Tibial nerve (tissue), 4 donors: Measurements from ENCODE around the gene SPNS3. TPM values are rescaled to one million over a fixed set of nuclear protein-coding genes. Genes with fewer than 3 reads are reported as not detected.

ENCODE experiments used
- DNase-seq, 2 donors: peaks; one replicate each; pipeline ENCODE4 v3.0.0-alpha.2; 2019; ENCODE audit warnings: low spot score in 2 of 2
- H3K27ac ChIP-seq, 4 donors: fragments of 200-600 bp; sonication (generic) in 3 of 4; one replicate each; pipeline ENCODE4 v1.5.1; 2017 to 2019; ENCODE audit warnings: mild to moderate bottlenecking in 1 of 4
- H3K27me3 ChIP-seq, 2 donors: fragments of 200-600 bp; sonication (generic) in 1 of 2; one replicate each; pipeline versions ENCODE4 v1.5.1 to v1.6.0; 2017 to 2019
- H3K36me3 ChIP-seq, 3 donors: fragments of 200-600 bp; sonication (generic); one replicate each; pipeline ENCODE4 v1.5.1; 2018 to 2019
- H3K4me1 ChIP-seq, 4 donors: fragments of 200-600 bp; sonication (generic) in 3 of 4; one replicate each; pipeline ENCODE4 v1.5.1; 2017 to 2019
- H3K4me3 ChIP-seq, 4 donors: fragments of 200-600 bp; sonication (generic) in 3 of 4; one replicate each; pipeline ENCODE4 v1.5.1; 2017 to 2019; ENCODE audit warnings: mild to moderate bottlenecking in 1 of 4, moderate library complexity in 1 of 4
- H3K9me3 ChIP-seq, 4 donors: fragments of 200-600 bp; sonication (generic) in 3 of 4; one replicate each; pipeline ENCODE4 v1.5.1; 2017 to 2019
- EP300 ChIP-seq, 2 donors: sonication (generic); formaldehyde crosslinking; IDR thresholded peaks; one replicate each; pipeline ENCODE4 v1.6.1; 2017; ENCODE audit warnings: antibody characterized with exemption in 2 of 2, mild to moderate bottlenecking in 1 of 2
- POLR2A ChIP-seq, 2 donors: fragments of 450-650 bp; IDR thresholded peaks; one replicate each; pipeline ENCODE4 v1.6.1; 2017; ENCODE audit warnings: antibody characterized with exemption in 2 of 2, mild to moderate bottlenecking in 2 of 2, moderate library complexity in 2 of 2
- WGBS, 2 donors: methylation state at CpG; one replicate each; pipeline ENCODE4 v1.1.5; 2018; 5-methylcytosine and 5-hydroxymethylcytosine counted together
- total RNA-seq, 4 donors: library from RNA; depleted of rRNA; stranded (reverse); fragments of >200 nt; gene quantifications; one replicate each; pipeline ENCODE4 v1.1.0, GENCODE V29; 2016
- TF ChIP-seq, protein P1 (sequence below), 5 experiments: fragments of 200-600 bp in 3 of 5; fragments of 450-650 bp in 2 of 5; sonication (generic) in 3 of 5; IDR thresholded peaks; one replicate each; pipeline ENCODE4 v1.5.1; 2016 to 2019; ENCODE audit warnings: antibody characterized with exemption in 5 of 5, mild to moderate bottlenecking in 3 of 5, moderate library complexity in 2 of 5

SPNS3 gene
- total RNA-seq, 4 donors from 2014 or later: 0.44 TPM; not detected in 3

DNA sequence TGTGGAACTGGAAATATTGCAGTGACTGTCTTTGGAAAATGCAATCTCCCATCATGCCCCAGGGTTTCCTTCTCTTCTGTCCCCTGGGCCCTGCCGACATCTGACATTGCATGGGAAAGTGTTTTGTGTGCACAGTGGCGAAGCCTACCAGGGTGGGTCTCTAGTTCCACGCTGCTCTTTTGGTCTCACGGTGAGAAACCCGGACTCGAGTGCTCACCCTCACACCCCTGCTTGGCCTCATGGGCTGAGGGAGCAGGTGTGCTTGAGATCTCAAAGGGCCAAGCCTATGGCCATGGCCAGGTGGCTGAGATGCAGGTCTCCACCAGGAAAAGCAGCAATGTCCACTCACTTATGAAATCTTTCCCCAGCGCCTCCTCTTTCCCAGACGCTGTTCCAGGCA, 32.0 kb downstream of the SPNS3 start:
- 88 to 92% methylated on average over 8 of the region's 8 CpGs for WGBS, 2 donors
- H3K9me3 ChIP-seq: peaks cover 0 to 3% (median 0%) of the 10 kb centered on the region in 4 donors
- TF ChIP-seq POLR2A (IDR thresholded peaks at IDR 0.05): no peak
- TF ChIP-seq EP300 (IDR thresholded peaks at IDR 0.05): no peak
- TF ChIP-seq, protein P1, sequence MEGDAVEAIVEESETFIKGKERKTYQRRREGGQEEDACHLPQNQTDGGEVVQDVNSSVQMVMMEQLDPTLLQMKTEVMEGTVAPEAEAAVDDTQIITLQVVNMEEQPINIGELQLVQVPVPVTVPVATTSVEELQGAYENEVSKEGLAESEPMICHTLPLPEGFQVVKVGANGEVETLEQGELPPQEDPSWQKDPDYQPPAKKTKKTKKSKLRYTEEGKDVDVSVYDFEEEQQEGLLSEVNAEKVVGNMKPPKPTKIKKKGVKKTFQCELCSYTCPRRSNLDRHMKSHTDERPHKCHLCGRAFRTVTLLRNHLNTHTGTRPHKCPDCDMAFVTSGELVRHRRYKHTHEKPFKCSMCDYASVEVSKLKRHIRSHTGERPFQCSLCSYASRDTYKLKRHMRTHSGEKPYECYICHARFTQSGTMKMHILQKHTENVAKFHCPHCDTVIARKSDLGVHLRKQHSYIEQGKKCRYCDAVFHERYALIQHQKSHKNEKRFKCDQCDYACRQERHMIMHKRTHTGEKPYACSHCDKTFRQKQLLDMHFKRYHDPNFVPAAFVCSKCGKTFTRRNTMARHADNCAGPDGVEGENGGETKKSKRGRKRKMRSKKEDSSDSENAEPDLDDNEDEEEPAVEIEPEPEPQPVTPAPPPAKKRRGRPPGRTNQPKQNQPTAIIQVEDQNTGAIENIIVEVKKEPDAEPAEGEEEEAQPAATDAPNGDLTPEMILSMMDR (IDR thresholded peaks at IDR 0.05): no peak

DNA sequence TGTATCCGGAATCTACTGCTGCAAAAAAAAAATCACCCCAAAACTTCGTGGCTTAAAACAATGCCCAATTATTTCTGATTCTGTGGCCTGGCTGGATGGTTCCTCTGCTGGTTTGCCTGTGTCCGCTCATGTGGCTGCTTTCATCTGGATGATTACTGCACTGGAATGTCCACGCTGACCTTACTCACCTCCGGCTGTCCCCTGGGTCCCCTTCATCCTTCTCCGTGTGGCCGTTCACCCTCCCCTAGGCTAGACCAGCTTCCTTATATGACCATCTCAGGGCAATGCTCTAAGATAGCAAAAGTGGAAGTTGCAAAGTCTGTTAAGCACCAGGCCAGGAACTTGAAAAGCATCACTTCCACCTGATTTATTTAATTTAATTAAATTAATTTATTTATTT, 33.5 kb downstream of the SPNS3 start:
- Histone ChIP-seq H3K27me3 (no peaks in the 10 kb centered on the region), H3K4me1 (no peaks in the 10 kb centered on the region), H3K9me3 (no peaks in the 10 kb centered on the region), H3K4me3 (no peak overlapping the region), H3K27ac (no peak overlapping the region), H3K36me3 (no peaks in the 10 kb centered on the region)
- no peak for TF ChIP-seq EP300 (IDR thresholded peaks at IDR 0.05)
- TF ChIP-seq, protein P1 (IDR thresholded peaks at IDR 0.05): no peak
- TF ChIP-seq POLR2A (IDR thresholded peaks at IDR 0.05): no peak
- WGBS, 2 donors: 51 to 55% methylated on average over 7 of the region's 7 CpGs
- no peak for DNase-seq

More for the DNA sequence above, 32.0 kb downstream of the SPNS3 start:
- Histone ChIP-seq H3K4me1 (no peaks in the 10 kb centered on the region), H3K27ac (no peak overlapping the region), H3K4me3 (no peak overlapping the region), H3K27me3 (no peaks in the 10 kb centered on the region), H3K36me3 (no peaks in the 10 kb centered on the region)
- no peak for DNase-seq

DNA sequence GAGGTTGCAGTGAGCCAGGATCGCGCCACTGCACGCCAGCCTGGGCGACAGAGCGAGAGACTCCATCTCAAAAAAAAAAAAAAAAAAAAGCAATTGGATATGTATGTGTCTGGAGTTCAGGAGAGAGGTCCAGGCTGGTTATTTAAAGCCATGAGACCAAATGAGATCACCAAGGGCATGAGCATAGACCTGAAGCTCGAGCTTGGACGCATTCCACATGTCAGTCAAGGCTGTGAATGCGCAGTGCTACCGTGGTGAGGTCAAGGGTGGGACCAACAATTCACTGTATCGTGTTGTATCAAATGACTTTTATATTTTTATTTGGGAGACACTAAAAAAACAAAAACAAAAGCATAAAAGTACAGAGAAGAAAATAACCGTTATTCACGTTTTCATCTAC, 35.8 kb downstream of the SPNS3 start:
- H3K27me3 ChIP-seq: no peaks in the 10 kb centered on the region
- no peak overlapping the region for H3K4me3 ChIP-seq
- no peak overlapping the region for H3K27ac ChIP-seq
- no peaks in the 10 kb centered on the region for H3K9me3 ChIP-seq
- 70 to 76% methylated on average over 12 of the region's 12 CpGs for WGBS, 2 donors
- DNase-seq: no peak
- H3K36me3 ChIP-seq: no peaks in the 10 kb centered on the region
- TF ChIP-seq POLR2A (IDR thresholded peaks at IDR 0.05) (no peak), EP300 (IDR thresholded peaks at IDR 0.05) (no peak)
- TF ChIP-seq, protein P1 (IDR thresholded peaks at IDR 0.05): no peak
- no peaks in the 10 kb centered on the region for H3K4me1 ChIP-seq

DNA sequence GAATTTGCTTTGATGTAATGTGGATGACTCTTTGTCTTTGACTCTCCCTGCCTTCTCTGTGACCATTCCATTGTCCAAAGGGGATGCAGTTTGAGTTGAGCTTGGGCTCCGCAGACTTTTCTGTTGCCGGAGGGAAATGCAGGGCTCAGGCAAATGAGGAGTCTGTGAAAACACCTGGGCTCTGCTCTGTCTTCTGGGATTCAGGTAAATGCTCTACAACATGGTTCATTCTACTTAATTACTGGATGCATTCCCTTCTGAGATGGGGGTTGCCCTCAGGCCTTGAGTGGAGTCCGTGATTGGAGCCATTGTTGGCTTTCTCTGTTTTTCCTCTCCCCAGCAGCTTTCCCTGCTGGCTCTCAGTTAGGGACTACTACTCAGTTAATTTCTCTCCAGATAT, 38.5 kb downstream of the SPNS3 start:
- TF ChIP-seq, protein P1 (IDR thresholded peaks at IDR 0.05): no peak
- no peak for TF ChIP-seq POLR2A (IDR thresholded peaks at IDR 0.05)
- no peak for TF ChIP-seq EP300 (IDR thresholded peaks at IDR 0.05)
- no peaks in the 10 kb centered on the region for H3K27me3 ChIP-seq
- H3K36me3 ChIP-seq: no peaks in the 10 kb centered on the region
- WGBS, 2 donors: 59 to 71% methylated on average over 3 of the region's 3 CpGs
- H3K9me3 ChIP-seq: no peaks in the 10 kb centered on the region
- no peaks in the 10 kb centered on the region for H3K4me1 ChIP-seq
- no peak for DNase-seq
- H3K4me3 ChIP-seq: no peak overlapping the region
- no peak overlapping the region for H3K27ac ChIP-seq

DNA sequence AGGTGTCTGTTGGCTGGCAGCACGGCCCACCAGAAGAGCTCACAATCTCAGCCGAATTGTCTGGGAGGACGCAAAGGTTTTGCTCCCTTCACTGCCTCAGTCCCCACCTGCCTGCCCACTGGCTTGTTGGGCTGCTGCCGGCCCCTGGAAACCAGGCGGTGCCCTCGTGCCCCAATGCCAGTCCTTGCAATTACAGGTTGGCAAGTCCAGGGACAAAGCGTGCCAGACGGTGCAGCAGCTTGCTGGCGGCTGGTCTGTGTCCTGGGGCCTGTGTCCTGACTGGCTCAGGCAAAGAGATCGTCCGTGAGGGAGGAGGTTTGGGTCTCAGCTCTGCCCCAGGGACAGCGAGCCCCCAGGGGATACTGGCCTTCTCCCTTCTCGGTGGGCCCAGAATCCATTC, 40.4 kb downstream of the SPNS3 start:
- WGBS, 2 donors: 82 to 83% methylated on average over 11 to 13 of the region's 13 CpGs
- DNase-seq: no peak
- Histone ChIP-seq H3K4me1 (no peaks in the 10 kb centered on the region), H3K9me3 (no peaks in the 10 kb centered on the region), H3K27ac (no peak overlapping the region), H3K36me3 (no peaks in the 10 kb centered on the region), H3K4me3 (no peak overlapping the region), H3K27me3 (no peaks in the 10 kb centered on the region)
- TF ChIP-seq, protein P1 (IDR thresholded peaks at IDR 0.05): no peak
